ENCODE measurements around the gene MCCD1.
A peak's percentile ranks its signal among the peaks of the same experiment; 100 is the strongest.

Gene MCCD1

GRCh38 chr6:31510007-31510406 is 18.8 kb upstream of the MCCD1 start:
- no peak for DNase-seq

GRCh38 chr6:31513456-31514165 is 15.2 kb upstream of the MCCD1 start:
- no peak for DNase-seq

- no peak for DNase-seq
Measured at GRCh38 chr6:31521835-31522234, 6.9 kb upstream of the MCCD1 start.

GRCh38 chr6:31525553-31525931 is 3.2 kb upstream of the MCCD1 start:
- DNase-seq, result no peak

- no peak for DNase-seq
Measured at GRCh38 chr6:31525932-31526591, 2.7 kb upstream of the MCCD1 start.

- no peak for DNase-seq
Measured at GRCh38 chr6:31528307-31528777, 420 bp upstream of the MCCD1 start.

- DNase-seq, result no peak
Measured at GRCh38 chr6:31529329-31530150, 778 bp downstream of the MCCD1 start.

GRCh38 chr6:31530659-31531058 is 1.9 kb downstream of the MCCD1 start:
- no peak for DNase-seq

- DNase-seq, result no peak
Measured at GRCh38 chr6:31531162-31531561, 2.4 kb downstream of the MCCD1 start.

GRCh38 chr6:31531771-31532643 is 3.2 kb downstream of the MCCD1 start:
- DNase-seq, result no peak

- DNase-seq, result no peak
Measured at GRCh38 chr6:31532644-31533454, 4.1 kb downstream of the MCCD1 start.

GRCh38 chr6:31533455-31533841 is 4.7 kb downstream of the MCCD1 start:
- DNase-seq, result no peak

- no peak for DNase-seq
Measured at GRCh38 chr6:31534011-31534410, 5.2 kb downstream of the MCCD1 start.

- no peak for DNase-seq
Measured at GRCh38 chr6:31534521-31535040, 5.8 kb downstream of the MCCD1 start.

GRCh38 chr6:31535538-31536324 is 7.0 kb downstream of the MCCD1 start:
- DNase-seq, result no peak

- no peak for DNase-seq
Measured at GRCh38 chr6:31538805-31539400, 10.1 kb downstream of the MCCD1 start.

- no peak for DNase-seq
Measured at GRCh38 chr6:31540640-31541039, 11.9 kb downstream of the MCCD1 start.

- DNase-seq, result peak in 12 of 56 donors; percentile 19 to 63 (median 41)
Measured at GRCh38 chr6:31541059-31541657, 12.4 kb downstream of the MCCD1 start.
